Measurements from ENCODE around the gene KPNA6.

KPNA6 gene

GRCh38 chr1:32150847-32151246, 43.0 kb downstream of the KPNA6 start:
- Histone ChIP-seq H3K4me2 (ENCODE audit: low read depth, low read length) (no peak overlapping the region), H3K9me3 (replicated peaks; ENCODE audit: insufficient read depth, low read length) (no peaks in the 10 kb centered on the region), H3K9me2 (replicated peaks; ENCODE audit: insufficient read depth, low read length) (no peaks in the 10 kb centered on the region), H3K79me2 (ENCODE audit: low read length) (peaks cover 82% of the 10 kb centered on the region), H3K27ac (ENCODE audit: low read length) (no peak overlapping the region), H3K27me3 (replicated peaks; ENCODE audit: insufficient read depth, low read length) (no peaks in the 10 kb centered on the region), H4K20me1 (ENCODE audit: insufficient read depth, low read length) (no peaks in the 10 kb centered on the region), H3F3A (ENCODE audit: insufficient read depth, low read length) (no peaks in the 10 kb centered on the region), H3K4me3 (ENCODE audit: low read length) (no peak overlapping the region), H3K4me1 (ENCODE audit: low read length) (no peaks in the 10 kb centered on the region), H3K36me3 (replicated peaks; ENCODE audit: insufficient read depth, low read length) (0 out of 2 replicates have a peak, but pooled peaks cover 2% of the 10 kb centered on the region), H3K9ac (ENCODE audit: low read length) (no peak overlapping the region), H2AFZ (ENCODE audit: low read length) (no peak overlapping the region)
- TF ChIP-seq, protein P1, sequence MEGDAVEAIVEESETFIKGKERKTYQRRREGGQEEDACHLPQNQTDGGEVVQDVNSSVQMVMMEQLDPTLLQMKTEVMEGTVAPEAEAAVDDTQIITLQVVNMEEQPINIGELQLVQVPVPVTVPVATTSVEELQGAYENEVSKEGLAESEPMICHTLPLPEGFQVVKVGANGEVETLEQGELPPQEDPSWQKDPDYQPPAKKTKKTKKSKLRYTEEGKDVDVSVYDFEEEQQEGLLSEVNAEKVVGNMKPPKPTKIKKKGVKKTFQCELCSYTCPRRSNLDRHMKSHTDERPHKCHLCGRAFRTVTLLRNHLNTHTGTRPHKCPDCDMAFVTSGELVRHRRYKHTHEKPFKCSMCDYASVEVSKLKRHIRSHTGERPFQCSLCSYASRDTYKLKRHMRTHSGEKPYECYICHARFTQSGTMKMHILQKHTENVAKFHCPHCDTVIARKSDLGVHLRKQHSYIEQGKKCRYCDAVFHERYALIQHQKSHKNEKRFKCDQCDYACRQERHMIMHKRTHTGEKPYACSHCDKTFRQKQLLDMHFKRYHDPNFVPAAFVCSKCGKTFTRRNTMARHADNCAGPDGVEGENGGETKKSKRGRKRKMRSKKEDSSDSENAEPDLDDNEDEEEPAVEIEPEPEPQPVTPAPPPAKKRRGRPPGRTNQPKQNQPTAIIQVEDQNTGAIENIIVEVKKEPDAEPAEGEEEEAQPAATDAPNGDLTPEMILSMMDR (IDR thresholded peaks at IDR 0.05; ENCODE audit: low read length): no peak
- TF ChIP-seq EZH2 (optimal IDR thresholded peaks at IDR 0.05; ENCODE audit: low read depth, low read length) (no peak), EZH2phosphoT487 (IDR thresholded peaks at IDR 0.05; ENCODE audit: low read length) (no peak)
- DNase-seq: no peak

- Histone ChIP-seq H3K36me3 (replicated peaks; ENCODE audit: insufficient read depth, low read length) (0 out of 2 replicates have a peak, but pooled peaks cover 2% of the 10 kb centered on the region), H3K4me2 (ENCODE audit: low read depth, low read length) (no peak overlapping the region), H2AFZ (ENCODE audit: low read length) (no peak overlapping the region), H3K9me3 (replicated peaks; ENCODE audit: insufficient read depth, low read length) (no peaks in the 10 kb centered on the region), H3K4me1 (ENCODE audit: low read length) (no peaks in the 10 kb centered on the region), H3K9me2 (replicated peaks; ENCODE audit: insufficient read depth, low read length) (no peaks in the 10 kb centered on the region), H4K20me1 (ENCODE audit: insufficient read depth, low read length) (no peaks in the 10 kb centered on the region), H3F3A (ENCODE audit: insufficient read depth, low read length) (no peaks in the 10 kb centered on the region), H3K27me3 (replicated peaks; ENCODE audit: insufficient read depth, low read length) (no peaks in the 10 kb centered on the region), H3K79me2 (ENCODE audit: low read length) (peaks cover 77% of the 10 kb centered on the region), H3K9ac (ENCODE audit: low read length) (no peak overlapping the region), H3K4me3 (ENCODE audit: low read length) (no peak overlapping the region), H3K27ac (ENCODE audit: low read length) (no peak overlapping the region)
- DNase-seq: no peak
- no peak for TF ChIP-seq EZH2phosphoT487 (IDR thresholded peaks at IDR 0.05; ENCODE audit: low read length)
- TF ChIP-seq, protein P1 (IDR thresholded peaks at IDR 0.05; ENCODE audit: low read length): no peak
- no peak for TF ChIP-seq EZH2 (optimal IDR thresholded peaks at IDR 0.05; ENCODE audit: low read depth, low read length)
Measured at GRCh38 chr1:32151319-32151787, 43.5 kb downstream of the KPNA6 start.

- Histone ChIP-seq H2AFZ (ENCODE audit: low read length) (no peak overlapping the region), H3K4me1 (ENCODE audit: low read length) (0 out of 2 replicates have a peak, but pooled peaks cover 6% of the 10 kb centered on the region), H3K36me3 (replicated peaks; ENCODE audit: insufficient read depth, low read length) (peaks cover 6% of the 10 kb centered on the region; the same call in 1 of the 2 replicates), H3K79me2 (ENCODE audit: low read length) (peaks cover 6% of the 10 kb centered on the region; the same call in 1 of the 2 replicates), H3K4me2 (ENCODE audit: low read depth, low read length) (no peak overlapping the region), H3K9ac (ENCODE audit: low read length) (no peak overlapping the region), H3K4me3 (ENCODE audit: low read length) (no peak overlapping the region), H3K27me3 (replicated peaks; ENCODE audit: insufficient read depth, low read length) (no peaks in the 10 kb centered on the region), H3K27ac (ENCODE audit: low read length) (no peak overlapping the region), H3F3A (ENCODE audit: insufficient read depth, low read length) (no peaks in the 10 kb centered on the region), H3K9me2 (replicated peaks; ENCODE audit: insufficient read depth, low read length) (no peaks in the 10 kb centered on the region), H3K9me3 (replicated peaks; ENCODE audit: insufficient read depth, low read length) (no peaks in the 10 kb centered on the region), H4K20me1 (ENCODE audit: insufficient read depth, low read length) (no peaks in the 10 kb centered on the region)
- no peak for DNase-seq
- TF ChIP-seq, protein P1 (IDR thresholded peaks at IDR 0.05; ENCODE audit: low read length): no peak
- TF ChIP-seq EZH2phosphoT487 (IDR thresholded peaks at IDR 0.05; ENCODE audit: low read length) (no peak), EZH2 (optimal IDR thresholded peaks at IDR 0.05; ENCODE audit: low read depth, low read length) (no peak)
Measured at GRCh38 chr1:32159189-32159588, 51.3 kb downstream of the KPNA6 start.
